ENCODE measurements around the gene PRKAG1.

PRKAG1 gene

DNA sequence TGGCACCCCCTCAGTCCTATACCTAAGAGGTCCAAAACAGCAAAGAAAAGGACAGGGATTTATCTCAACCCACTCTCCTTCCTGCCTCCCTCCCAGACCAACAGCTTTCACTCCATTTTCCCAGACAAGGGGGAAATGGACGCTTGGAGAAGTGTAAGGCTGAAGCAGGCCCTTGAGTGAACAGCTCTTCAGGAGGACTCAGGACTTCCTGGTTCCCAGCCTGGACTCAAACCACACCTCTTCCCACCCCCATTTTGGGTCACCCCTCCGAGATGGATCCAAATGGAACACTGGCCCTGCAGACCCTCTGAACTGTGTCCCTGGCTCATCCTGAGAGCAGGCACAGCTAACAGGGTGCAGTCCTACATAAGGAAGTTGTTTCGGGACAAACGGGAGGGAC is 39.3 kb upstream of the PRKAG1 start:
- H3K9ac ChIP-seq (ENCODE audit: low read depth in 1 of 2, low read length in 2 of 2) = peak overlapping the region; percentile 91 to 92

DNA sequence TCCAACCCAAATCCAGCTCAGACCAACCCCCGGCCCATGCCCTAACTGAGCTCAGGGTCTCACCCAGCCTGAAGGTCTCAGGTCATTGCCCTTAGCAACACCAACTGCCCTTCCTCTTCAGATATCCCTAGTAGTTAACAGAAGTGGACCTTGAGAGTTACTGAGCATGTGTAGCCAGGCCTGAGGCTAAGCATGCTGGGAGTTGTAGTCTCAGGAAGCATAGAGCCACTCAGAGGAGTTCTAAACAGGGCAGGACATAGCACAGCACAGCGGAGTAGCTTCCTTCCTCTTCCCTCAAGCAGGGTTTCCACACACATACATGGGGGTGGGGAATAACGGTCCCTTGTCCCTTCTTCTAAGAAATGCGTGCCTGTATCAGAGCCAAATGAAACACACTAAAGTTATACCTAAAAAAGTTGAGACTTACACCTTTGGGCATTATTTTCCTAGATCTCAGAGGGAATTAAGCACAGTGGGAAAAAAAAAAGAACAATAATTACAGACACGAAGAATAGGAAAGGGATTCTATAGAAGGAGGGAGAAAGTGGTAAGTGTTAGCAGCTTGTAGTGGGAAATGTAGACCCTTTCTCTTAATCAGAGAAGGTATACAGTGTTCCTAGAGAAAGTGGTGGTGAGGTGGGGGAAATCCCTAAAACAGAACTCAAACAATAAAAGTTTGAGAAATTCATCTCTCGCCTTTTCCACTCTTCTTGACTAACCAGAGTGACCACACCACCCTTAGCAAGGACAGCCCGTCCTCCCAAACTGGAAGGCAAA is 37.6 kb upstream of the PRKAG1 start:
- no peaks in the 10 kb centered on the region for H3K27me3 ChIP-seq (ENCODE audit: control insufficient read depth in 2 of 2, insufficient read depth in 2 of 2, low read length in 2 of 2)
- no peaks in the 10 kb centered on the region for H3K9me3 ChIP-seq (ENCODE audit: control insufficient read depth in 2 of 2, low read length in 2 of 2)
- H3K4me3 ChIP-seq (ENCODE audit: low read length in 2 of 2) = peak overlapping the region in 1 of 2 donors; percentile 91
- peak overlapping the region in 1 of 2 donors; percentile 38 for H3K9ac ChIP-seq (ENCODE audit: low read depth in 1 of 2, low read length in 2 of 2)
- peaks cover 43 to 44% of the 10 kb centered on the region in 2 donors for H3K4me1 ChIP-seq (ENCODE audit: control insufficient read depth in 2 of 2, insufficient read depth in 2 of 2, low read length in 2 of 2)
- H3K27ac ChIP-seq (ENCODE audit: low read depth in 2 of 2, low read length in 2 of 2) = peak overlapping the region in 1 of 2 donors; percentile 32
- peaks cover 36 to 40% of the 10 kb centered on the region in 2 donors for H3K36me3 ChIP-seq (ENCODE audit: control insufficient read depth in 2 of 2, insufficient read depth in 2 of 2, low read length in 2 of 2)

More for the DNA sequence above, 39.3 kb upstream of the PRKAG1 start:
- Histone ChIP-seq H3K36me3 (ENCODE audit: control insufficient read depth in 2 of 2, insufficient read depth in 2 of 2, low read length in 2 of 2) (peaks cover 19 to 24% of the 10 kb centered on the region in 2 donors), H3K4me1 (ENCODE audit: control insufficient read depth in 2 of 2, insufficient read depth in 2 of 2, low read length in 2 of 2) (peaks cover 47 to 48% of the 10 kb centered on the region in 2 donors), H3K27ac (ENCODE audit: low read depth in 2 of 2, low read length in 2 of 2) (peak overlapping the region; percentile 31 to 48), H3K4me3 (ENCODE audit: low read length in 2 of 2) (peak overlapping the region; percentile 91 to 93), H3K27me3 (ENCODE audit: control insufficient read depth in 2 of 2, insufficient read depth in 2 of 2, low read length in 2 of 2) (no peaks in the 10 kb centered on the region), H3K9me3 (ENCODE audit: control insufficient read depth in 2 of 2, low read length in 2 of 2) (no peaks in the 10 kb centered on the region)

DNA sequence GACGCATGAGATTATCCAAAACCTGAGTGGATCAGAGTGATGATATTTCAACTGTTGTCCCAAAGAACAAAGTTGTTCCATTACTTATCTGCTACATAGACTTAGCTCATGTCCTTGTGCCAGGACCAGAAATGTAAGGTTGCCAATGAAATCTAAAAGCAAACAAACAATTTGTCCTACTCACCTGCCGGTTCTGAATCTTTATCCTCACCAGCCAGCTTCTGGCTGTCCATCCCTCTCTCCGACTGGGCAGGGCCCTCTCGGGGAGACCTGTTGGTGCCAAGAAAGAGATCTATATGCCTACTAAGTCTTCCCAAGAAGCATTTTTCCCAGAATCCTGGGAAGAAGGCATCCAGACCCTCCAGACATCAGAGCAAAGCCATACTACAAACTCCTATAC is 36.5 kb upstream of the PRKAG1 start:
- Histone ChIP-seq H3K4me3 (ENCODE audit: low read length in 2 of 2) (no peak overlapping the region), H3K27ac (ENCODE audit: low read depth in 2 of 2, low read length in 2 of 2) (no peak overlapping the region), H3K4me1 (ENCODE audit: control insufficient read depth in 2 of 2, insufficient read depth in 2 of 2, low read length in 2 of 2) (peaks cover 40 to 42% of the 10 kb centered on the region in 2 donors), H3K27me3 (ENCODE audit: control insufficient read depth in 2 of 2, insufficient read depth in 2 of 2, low read length in 2 of 2) (no peaks in the 10 kb centered on the region), H3K36me3 (ENCODE audit: control insufficient read depth in 2 of 2, insufficient read depth in 2 of 2, low read length in 2 of 2) (peaks cover 47 to 51% of the 10 kb centered on the region in 2 donors), H3K9ac (ENCODE audit: low read depth in 1 of 2, low read length in 2 of 2) (no peak overlapping the region), H3K9me3 (ENCODE audit: control insufficient read depth in 2 of 2, low read length in 2 of 2) (no peaks in the 10 kb centered on the region)

DNA sequence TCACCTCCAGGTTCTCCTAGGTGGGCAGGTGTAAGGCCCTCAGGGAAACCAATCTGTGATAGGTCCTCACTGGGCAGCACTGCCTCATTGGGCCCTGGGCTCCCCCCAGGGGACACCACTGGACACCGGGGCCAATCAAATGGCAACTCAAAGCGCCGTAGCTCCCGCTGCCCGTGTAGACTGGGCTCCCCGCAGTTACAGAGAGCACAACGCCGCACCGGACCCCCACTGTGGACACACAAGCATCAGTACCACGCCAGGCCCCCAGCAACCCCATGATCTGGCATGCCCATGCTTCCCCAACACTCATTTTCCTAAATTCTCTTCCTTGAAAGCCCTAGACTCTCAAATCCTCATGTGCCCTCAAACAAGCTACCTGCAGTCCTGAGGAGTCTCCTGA is 35.9 kb upstream of the PRKAG1 start:
- Histone ChIP-seq H3K36me3 (ENCODE audit: control insufficient read depth in 2 of 2, insufficient read depth in 2 of 2, low read length in 2 of 2) (peaks cover 51 to 56% of the 10 kb centered on the region in 2 donors), H3K4me1 (ENCODE audit: control insufficient read depth in 2 of 2, insufficient read depth in 2 of 2, low read length in 2 of 2) (peaks cover 40 to 42% of the 10 kb centered on the region in 2 donors)

DNA sequence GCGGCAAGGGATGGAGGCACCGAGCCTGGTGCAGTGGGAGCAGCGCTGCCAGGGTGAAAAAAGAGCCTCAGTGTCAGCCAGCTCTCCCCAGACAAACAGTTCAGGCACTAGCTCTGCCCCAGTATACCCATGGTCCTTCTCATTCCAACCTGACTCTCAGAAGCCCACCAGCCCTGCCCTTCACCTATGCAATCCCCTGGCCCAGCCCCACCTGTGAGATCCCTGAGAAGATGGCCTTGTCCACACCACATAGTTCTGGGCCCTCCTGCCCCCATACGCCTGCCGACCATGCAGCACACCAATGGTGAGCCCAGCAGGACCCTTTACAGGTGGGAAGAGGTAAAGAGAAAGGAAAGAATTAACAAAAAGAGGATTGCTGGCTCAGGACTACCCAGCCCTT is 35.5 kb upstream of the PRKAG1 start:
- no peaks in the 10 kb centered on the region for H3K27me3 ChIP-seq (ENCODE audit: control insufficient read depth in 2 of 2, insufficient read depth in 2 of 2, low read length in 2 of 2)
- no peaks in the 10 kb centered on the region for H3K9me3 ChIP-seq (ENCODE audit: control insufficient read depth in 2 of 2, low read length in 2 of 2)
- peaks cover 37 to 41% of the 10 kb centered on the region in 2 donors for H3K4me1 ChIP-seq (ENCODE audit: control insufficient read depth in 2 of 2, insufficient read depth in 2 of 2, low read length in 2 of 2)
- H3K36me3 ChIP-seq (ENCODE audit: control insufficient read depth in 2 of 2, insufficient read depth in 2 of 2, low read length in 2 of 2) = peaks cover 55 to 60% of the 10 kb centered on the region in 2 donors
- H3K9ac ChIP-seq (ENCODE audit: low read depth in 1 of 2, low read length in 2 of 2) = no peak overlapping the region
- H3K4me3 ChIP-seq (ENCODE audit: low read length in 2 of 2) = no peak overlapping the region
- H3K27ac ChIP-seq (ENCODE audit: low read depth in 2 of 2, low read length in 2 of 2) = no peak overlapping the region

More for the DNA sequence above, 35.9 kb upstream of the PRKAG1 start:
- no peak overlapping the region for H3K4me3 ChIP-seq (ENCODE audit: low read length in 2 of 2)
- no peaks in the 10 kb centered on the region for H3K9me3 ChIP-seq (ENCODE audit: control insufficient read depth in 2 of 2, low read length in 2 of 2)
- H3K27ac ChIP-seq (ENCODE audit: low read depth in 2 of 2, low read length in 2 of 2) = no peak overlapping the region
- no peaks in the 10 kb centered on the region for H3K27me3 ChIP-seq (ENCODE audit: control insufficient read depth in 2 of 2, insufficient read depth in 2 of 2, low read length in 2 of 2)
- no peak overlapping the region for H3K9ac ChIP-seq (ENCODE audit: low read depth in 1 of 2, low read length in 2 of 2)

DNA sequence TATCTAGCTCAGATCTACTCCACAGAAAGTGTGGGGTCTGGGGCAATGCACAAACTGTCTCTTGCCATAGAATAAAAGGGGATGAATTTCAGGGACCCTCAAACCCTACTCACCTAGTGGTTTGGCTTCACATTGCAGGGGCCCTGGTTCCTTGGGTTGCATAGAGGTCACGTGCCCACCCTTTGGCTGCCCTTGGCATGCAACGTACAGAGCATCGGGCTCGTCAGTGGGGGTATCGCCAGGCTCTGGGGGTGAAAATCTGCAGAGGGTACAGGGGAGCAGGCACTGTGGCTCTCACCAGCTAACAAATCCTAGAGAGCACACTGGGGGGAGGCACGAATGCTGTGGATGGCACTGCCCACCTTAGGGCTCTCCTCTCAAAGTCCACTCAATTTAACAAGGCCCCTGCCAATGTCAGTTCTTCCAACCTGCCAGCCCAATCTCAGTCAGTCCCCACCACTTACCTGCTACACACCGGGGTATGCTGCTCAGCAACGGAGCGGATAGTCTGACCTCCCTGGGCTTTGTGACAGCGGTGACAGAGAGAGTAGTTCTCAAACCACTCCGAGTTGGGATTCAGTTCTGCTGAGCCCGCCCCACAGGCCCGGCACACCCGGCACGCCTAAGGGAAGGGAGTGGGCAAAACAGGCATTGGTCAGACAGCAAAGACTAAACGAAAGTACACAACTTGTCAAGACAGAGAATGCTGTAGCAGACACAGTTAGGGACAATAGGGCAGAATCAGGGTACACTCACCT is 34.1 kb upstream of the PRKAG1 start:
- no peaks in the 10 kb centered on the region for H3K27me3 ChIP-seq (ENCODE audit: control insufficient read depth in 2 of 2, insufficient read depth in 2 of 2, low read length in 2 of 2)
- peaks cover 70 to 75% of the 10 kb centered on the region in 2 donors for H3K36me3 ChIP-seq (ENCODE audit: control insufficient read depth in 2 of 2, insufficient read depth in 2 of 2, low read length in 2 of 2)
- no peak overlapping the region for H3K9ac ChIP-seq (ENCODE audit: low read depth in 1 of 2, low read length in 2 of 2)
- no peaks in the 10 kb centered on the region for H3K9me3 ChIP-seq (ENCODE audit: control insufficient read depth in 2 of 2, low read length in 2 of 2)
- no peak overlapping the region for H3K4me3 ChIP-seq (ENCODE audit: low read length in 2 of 2)
- H3K27ac ChIP-seq (ENCODE audit: low read depth in 2 of 2, low read length in 2 of 2) = no peak overlapping the region
- peaks cover 22 to 27% of the 10 kb centered on the region in 2 donors for H3K4me1 ChIP-seq (ENCODE audit: control insufficient read depth in 2 of 2, insufficient read depth in 2 of 2, low read length in 2 of 2)

DNA sequence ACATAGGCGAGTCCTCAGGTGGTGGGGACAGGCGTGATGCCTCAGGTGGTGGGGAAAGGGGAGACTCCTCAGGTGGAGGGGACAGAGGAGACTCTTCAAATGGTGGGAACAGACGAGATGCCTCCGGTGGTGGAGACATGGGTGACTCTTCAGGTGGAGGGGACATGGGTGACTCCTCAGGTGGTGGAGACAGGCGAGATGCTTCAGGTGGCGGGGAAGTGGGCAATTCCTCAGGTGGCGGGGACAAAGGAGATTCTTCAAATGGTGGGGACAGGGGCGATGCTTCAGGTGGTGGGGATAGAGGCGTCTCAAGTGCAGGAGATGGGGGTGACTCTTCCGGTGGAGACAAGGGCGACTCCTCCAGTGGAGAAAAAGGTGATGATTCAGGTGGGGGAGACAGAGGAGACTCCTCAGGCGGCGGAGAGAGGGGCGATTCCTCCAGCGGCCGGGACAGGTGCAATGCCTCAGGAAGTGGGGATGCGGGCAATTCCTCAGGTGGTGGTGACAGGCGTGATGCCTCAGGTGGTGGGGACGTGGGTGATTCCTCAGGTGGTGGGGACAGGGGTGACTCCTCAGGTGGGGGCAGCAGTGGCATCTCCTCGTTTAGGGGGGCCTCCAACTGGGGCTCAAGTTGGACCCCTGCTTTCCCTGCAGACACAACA is 33.3 kb upstream of the PRKAG1 start:
- H3K9ac ChIP-seq (ENCODE audit: low read depth in 1 of 2, low read length in 2 of 2) = no peak overlapping the region
- no peaks in the 10 kb centered on the region for H3K9me3 ChIP-seq (ENCODE audit: control insufficient read depth in 2 of 2, low read length in 2 of 2)
- no peak overlapping the region for H3K27ac ChIP-seq (ENCODE audit: low read depth in 2 of 2, low read length in 2 of 2)
- no peak overlapping the region for H3K4me3 ChIP-seq (ENCODE audit: low read length in 2 of 2)
- peaks cover 15 to 20% of the 10 kb centered on the region in 2 donors for H3K4me1 ChIP-seq (ENCODE audit: control insufficient read depth in 2 of 2, insufficient read depth in 2 of 2, low read length in 2 of 2)
- H3K27me3 ChIP-seq (ENCODE audit: control insufficient read depth in 2 of 2, insufficient read depth in 2 of 2, low read length in 2 of 2) = no peaks in the 10 kb centered on the region
- peaks cover 74 to 81% of the 10 kb centered on the region in 2 donors for H3K36me3 ChIP-seq (ENCODE audit: control insufficient read depth in 2 of 2, insufficient read depth in 2 of 2, low read length in 2 of 2)

DNA sequence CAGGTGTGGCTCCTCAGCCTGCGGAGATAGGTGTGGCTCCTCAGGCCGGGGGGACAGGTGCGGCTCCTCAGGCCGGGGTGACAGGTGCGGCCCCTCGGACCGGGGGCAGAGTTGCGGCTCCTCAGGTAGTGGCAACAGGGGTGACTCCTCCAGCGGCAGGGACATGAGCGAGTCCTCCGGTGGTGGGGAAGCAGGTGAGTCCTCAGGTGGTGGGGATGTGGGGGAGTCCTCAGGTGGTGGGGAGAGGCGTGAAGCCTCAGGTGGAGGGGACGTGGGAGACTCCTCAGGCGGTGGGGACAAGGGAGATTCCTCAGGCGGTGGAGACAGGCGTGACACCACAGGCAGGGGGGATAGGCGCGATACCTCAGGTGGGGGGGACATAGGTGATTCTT is 32.8 kb upstream of the PRKAG1 start:
- H3K4me1 ChIP-seq (ENCODE audit: control insufficient read depth in 2 of 2, insufficient read depth in 2 of 2, low read length in 2 of 2) = peaks cover 10 to 14% of the 10 kb centered on the region in 2 donors
- no peak overlapping the region for H3K4me3 ChIP-seq (ENCODE audit: low read length in 2 of 2)
- H3K9me3 ChIP-seq (ENCODE audit: control insufficient read depth in 2 of 2, low read length in 2 of 2) = no peaks in the 10 kb centered on the region
- H3K27me3 ChIP-seq (ENCODE audit: control insufficient read depth in 2 of 2, insufficient read depth in 2 of 2, low read length in 2 of 2) = no peaks in the 10 kb centered on the region
- no peak overlapping the region for H3K27ac ChIP-seq (ENCODE audit: low read depth in 2 of 2, low read length in 2 of 2)
- H3K9ac ChIP-seq (ENCODE audit: low read depth in 1 of 2, low read length in 2 of 2) = no peak overlapping the region
- peaks cover 78 to 86% of the 10 kb centered on the region in 2 donors for H3K36me3 ChIP-seq (ENCODE audit: control insufficient read depth in 2 of 2, insufficient read depth in 2 of 2, low read length in 2 of 2)

DNA sequence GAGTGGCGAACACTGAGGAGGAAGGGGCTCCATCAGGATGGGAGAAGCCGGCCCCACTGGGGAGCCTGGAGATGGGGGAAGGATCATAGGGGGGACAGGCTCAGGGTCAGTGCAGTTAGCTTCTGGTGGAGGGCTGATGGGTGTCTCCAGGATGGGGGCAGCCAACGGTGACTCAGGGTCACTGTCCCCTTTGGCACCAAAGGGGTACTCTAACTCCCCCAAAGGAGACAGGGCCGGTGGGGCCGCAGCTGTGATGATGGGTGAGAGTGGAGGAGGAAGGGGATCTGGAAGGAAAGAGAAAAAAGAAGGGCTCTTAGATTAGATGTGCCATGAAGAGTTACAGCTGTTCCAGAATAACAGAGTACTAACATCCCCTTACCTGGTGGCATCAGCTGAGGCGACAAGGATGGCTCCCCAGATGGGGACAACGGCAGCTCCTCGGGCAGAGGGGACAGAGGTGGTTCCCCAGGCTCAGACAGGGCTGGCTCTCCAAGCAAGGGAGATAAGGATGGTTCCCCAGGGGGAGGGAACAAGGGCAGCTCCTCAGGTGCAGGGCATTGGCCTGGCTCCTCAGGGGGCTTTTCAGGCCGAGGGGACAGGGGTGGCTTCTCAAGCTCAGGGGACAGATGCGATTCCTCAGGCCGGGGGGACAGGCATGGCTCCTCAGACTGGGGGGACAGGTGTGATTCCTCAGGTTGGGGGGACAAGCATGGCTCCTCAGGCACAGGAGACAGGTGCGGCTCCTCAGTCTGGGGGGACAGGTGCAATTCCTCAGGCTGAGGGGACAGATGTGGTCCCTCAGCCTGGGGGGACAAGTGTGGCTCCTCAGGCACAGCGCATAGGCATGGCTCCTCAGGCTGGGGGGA is 32.2 kb upstream of the PRKAG1 start:
- Histone ChIP-seq H3K27ac (ENCODE audit: low read depth in 2 of 2, low read length in 2 of 2) (no peak overlapping the region), H3K36me3 (ENCODE audit: control insufficient read depth in 2 of 2, insufficient read depth in 2 of 2, low read length in 2 of 2) (peaks cover 84 to 92% of the 10 kb centered on the region in 2 donors)

More for the DNA sequence above, 32.2 kb upstream of the PRKAG1 start:
- H3K4me3 ChIP-seq (ENCODE audit: low read length in 2 of 2) = no peak overlapping the region
- H3K27me3 ChIP-seq (ENCODE audit: control insufficient read depth in 2 of 2, insufficient read depth in 2 of 2, low read length in 2 of 2) = no peaks in the 10 kb centered on the region
- H3K9me3 ChIP-seq (ENCODE audit: control insufficient read depth in 2 of 2, low read length in 2 of 2) = no peaks in the 10 kb centered on the region
- peaks cover 4 to 9% of the 10 kb centered on the region in 2 donors for H3K4me1 ChIP-seq (ENCODE audit: control insufficient read depth in 2 of 2, insufficient read depth in 2 of 2, low read length in 2 of 2)
- H3K9ac ChIP-seq (ENCODE audit: low read depth in 1 of 2, low read length in 2 of 2) = no peak overlapping the region
